ENCODE data around the gene DIP2C.

DNA sequence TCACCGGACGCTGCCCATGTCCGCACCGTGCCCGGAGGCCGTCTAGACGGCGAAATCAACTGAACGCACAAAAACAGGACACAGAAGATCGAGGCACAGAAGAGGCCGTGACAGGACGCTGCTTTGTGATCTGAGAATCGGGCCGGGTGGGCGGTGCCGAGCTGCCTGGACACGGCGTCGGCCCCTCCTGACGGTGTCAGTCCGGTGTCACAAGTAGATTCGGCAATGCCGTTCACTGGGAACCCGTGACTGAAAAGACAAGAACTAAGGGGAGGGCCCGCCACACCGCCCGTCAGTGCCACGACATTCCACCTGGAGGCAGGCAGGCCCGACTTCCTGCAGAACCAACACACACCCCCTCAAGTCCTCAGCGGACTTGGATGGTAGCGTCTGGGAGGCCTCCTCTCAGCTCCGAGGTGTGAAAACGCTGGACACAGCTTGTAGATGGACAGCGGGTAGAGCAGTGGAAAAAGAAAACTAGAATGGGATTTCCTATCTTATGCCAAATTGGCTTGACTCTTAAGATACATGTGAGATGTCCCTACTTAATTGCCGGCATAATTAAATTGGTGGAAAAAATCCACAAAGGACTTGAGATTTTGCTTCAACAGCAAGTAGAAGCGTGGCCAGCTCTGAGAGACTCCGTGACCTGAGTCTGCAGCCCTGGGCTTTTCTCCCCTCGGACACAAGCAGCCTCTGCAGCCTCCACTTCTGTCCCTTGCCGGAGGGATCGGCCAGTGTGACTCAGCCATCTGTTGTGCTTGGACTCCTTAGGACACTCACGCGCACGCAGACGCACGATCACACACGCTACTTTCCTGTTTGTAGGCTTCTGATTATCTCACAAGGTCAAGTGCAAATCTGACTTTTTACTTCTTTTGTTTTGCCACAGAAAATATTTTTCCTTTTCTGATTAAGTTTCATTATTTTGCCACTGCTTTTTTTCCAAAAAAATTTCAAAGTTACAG is 269.0 kb downstream of the DIP2C start:
- TF ChIP-seq EP300 (IDR thresholded peaks at IDR 0.05; ENCODE audit: borderline replicate concordance in 1 of 2, low read depth in 1 of 2, low read length in 1 of 2) (no peak), TEAD4 (IDR thresholded peaks at IDR 0.05; ENCODE audit: borderline replicate concordance, insufficient read depth) (no peak), JUND (IDR thresholded peaks at IDR 0.05) (no peak), RFX5 (IDR thresholded peaks at IDR 0.05; ENCODE audit: low read length) (no peak), NFIC (IDR thresholded peaks at IDR 0.05; ENCODE audit: borderline replicate concordance) (no peak), CHD2 (IDR thresholded peaks at IDR 0.05; ENCODE audit: low read length, partially characterized antibody) (no peak)
- TF ChIP-seq, protein P1, sequence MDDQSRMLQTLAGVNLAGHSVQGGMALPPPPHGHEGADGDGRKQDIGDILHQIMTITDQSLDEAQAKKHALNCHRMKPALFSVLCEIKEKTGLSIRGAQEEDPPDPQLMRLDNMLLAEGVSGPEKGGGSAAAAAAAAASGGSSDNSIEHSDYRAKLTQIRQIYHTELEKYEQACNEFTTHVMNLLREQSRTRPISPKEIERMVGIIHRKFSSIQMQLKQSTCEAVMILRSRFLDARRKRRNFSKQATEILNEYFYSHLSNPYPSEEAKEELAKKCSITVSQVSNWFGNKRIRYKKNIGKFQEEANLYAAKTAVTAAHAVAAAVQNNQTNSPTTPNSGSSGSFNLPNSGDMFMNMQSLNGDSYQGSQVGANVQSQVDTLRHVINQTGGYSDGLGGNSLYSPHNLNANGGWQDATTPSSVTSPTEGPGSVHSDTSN (IDR thresholded peaks at IDR 0.05): no peak
- TF ChIP-seq, protein P2, sequence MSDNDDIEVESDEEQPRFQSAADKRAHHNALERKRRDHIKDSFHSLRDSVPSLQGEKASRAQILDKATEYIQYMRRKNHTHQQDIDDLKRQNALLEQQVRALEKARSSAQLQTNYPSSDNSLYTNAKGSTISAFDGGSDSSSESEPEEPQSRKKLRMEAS (IDR thresholded peaks at IDR 0.05; ENCODE audit: low read depth): no peak
- TF ChIP-seq, protein P3, sequence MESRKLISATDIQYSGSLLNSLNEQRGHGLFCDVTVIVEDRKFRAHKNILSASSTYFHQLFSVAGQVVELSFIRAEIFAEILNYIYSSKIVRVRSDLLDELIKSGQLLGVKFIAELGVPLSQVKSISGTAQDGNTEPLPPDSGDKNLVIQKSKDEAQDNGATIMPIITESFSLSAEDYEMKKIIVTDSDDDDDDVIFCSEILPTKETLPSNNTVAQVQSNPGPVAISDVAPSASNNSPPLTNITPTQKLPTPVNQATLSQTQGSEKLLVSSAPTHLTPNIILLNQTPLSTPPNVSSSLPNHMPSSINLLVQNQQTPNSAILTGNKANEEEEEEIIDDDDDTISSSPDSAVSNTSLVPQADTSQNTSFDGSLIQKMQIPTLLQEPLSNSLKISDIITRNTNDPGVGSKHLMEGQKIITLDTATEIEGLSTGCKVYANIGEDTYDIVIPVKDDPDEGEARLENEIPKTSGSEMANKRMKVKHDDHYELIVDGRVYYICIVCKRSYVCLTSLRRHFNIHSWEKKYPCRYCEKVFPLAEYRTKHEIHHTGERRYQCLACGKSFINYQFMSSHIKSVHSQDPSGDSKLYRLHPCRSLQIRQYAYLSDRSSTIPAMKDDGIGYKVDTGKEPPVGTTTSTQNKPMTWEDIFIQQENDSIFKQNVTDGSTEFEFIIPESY (IDR thresholded peaks at IDR 0.05; ENCODE audit: borderline replicate concordance, low read depth): no peak
- TF ChIP-seq, protein P4, sequence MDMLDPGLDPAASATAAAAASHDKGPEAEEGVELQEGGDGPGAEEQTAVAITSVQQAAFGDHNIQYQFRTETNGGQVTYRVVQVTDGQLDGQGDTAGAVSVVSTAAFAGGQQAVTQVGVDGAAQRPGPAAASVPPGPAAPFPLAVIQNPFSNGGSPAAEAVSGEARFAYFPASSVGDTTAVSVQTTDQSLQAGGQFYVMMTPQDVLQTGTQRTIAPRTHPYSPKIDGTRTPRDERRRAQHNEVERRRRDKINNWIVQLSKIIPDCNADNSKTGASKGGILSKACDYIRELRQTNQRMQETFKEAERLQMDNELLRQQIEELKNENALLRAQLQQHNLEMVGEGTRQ (IDR thresholded peaks at IDR 0.05; ENCODE audit: borderline replicate concordance, low read depth, low read length): no peak
- TF ChIP-seq, protein P5, sequence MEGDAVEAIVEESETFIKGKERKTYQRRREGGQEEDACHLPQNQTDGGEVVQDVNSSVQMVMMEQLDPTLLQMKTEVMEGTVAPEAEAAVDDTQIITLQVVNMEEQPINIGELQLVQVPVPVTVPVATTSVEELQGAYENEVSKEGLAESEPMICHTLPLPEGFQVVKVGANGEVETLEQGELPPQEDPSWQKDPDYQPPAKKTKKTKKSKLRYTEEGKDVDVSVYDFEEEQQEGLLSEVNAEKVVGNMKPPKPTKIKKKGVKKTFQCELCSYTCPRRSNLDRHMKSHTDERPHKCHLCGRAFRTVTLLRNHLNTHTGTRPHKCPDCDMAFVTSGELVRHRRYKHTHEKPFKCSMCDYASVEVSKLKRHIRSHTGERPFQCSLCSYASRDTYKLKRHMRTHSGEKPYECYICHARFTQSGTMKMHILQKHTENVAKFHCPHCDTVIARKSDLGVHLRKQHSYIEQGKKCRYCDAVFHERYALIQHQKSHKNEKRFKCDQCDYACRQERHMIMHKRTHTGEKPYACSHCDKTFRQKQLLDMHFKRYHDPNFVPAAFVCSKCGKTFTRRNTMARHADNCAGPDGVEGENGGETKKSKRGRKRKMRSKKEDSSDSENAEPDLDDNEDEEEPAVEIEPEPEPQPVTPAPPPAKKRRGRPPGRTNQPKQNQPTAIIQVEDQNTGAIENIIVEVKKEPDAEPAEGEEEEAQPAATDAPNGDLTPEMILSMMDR (IDR thresholded peaks at IDR 0.05): no peak
- TF ChIP-seq, protein P6, sequence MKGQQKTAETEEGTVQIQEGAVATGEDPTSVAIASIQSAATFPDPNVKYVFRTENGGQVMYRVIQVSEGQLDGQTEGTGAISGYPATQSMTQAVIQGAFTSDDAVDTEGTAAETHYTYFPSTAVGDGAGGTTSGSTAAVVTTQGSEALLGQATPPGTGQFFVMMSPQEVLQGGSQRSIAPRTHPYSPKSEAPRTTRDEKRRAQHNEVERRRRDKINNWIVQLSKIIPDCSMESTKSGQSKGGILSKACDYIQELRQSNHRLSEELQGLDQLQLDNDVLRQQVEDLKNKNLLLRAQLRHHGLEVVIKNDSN (IDR thresholded peaks at IDR 0.05; ENCODE audit: borderline replicate concordance, low read depth): no peak
